ENCODE measurements around the gene INIP.

GRCh38 chr9:112744177-112744576 lies 26.3 kb upstream of the INIP start:
- TF ChIP-seq CTCF (IDR thresholded peaks at IDR 0.05 in 4 of 5, conservative IDR thresholded peaks at IDR 0.05 in 1 of 5) = no peak
- no peak for TF ChIP-seq POLR2A (IDR thresholded peaks at IDR 0.05)
